HL-60/S4 (cell line): ENCODE measurements around the gene FSHR.

Source experiments
- in situ Hi-C: fragments of 300-500 bp; cut with MboI; formaldehyde crosslinking; loops from 2 replicates; pipeline ENCODE4 v1.14.3; 2022; ENCODE audit warnings: low sequenced_read_pairs

FSHR gene

DNA sequence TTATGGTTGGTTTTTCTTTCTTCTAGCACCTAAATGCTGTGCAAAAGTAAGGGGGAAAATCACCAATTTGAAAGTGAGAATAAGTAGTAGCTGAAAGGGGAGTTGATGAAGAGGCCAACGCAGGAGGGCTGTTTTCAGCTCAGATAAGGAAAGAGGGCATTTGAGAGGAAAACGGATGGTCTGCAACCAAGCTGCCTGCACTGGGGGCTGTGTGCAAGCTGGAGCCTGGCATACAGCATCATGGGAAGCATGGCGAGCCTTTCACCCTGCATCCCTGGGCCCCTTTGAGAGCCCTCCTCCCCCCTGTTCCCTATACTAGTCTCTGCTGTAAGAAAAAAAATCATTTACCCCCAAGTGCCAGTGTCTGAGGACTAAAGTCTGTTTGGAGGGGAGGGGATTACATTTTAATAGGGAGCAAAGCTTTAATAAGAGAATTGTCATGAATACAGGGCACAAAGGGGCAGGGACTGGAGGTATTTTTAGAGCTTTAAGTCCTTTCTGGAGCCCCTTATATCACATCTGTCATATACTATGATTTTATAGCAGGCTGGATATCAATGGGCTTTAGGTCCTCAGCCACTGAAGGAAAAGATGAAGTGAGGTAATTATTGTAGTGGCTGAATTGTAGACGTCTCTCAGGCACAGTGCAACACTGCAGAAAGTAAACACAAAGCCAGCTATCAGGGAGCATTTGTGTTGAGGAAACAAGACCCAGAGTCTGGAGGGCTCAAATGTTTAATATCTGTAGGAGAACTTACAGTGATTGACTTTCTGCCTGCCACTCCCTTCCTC lies 120.7 kb downstream of the FSHR start:
- in situ Hi-C loops = no loop called here

DNA sequence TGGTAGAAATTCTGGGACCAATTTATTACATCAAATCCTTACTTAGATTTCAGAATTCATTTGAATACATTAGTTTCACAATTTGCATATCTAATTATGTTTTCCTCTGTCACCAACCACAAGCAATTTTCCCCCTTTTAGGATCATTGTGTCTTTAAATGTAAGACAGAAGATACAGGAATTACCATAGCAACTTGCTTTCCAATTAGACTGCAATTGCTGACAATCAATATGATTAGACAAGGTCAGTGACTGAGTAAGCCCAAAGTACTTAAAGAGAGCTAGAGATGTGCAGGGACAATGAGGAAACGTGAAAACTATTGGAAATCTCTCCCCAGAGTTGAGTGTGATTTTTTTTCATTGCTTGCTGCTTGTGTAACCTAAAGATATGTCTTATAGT lies 121.4 kb downstream of the FSHR start:
- in situ Hi-C loops = no loop called here

DNA sequence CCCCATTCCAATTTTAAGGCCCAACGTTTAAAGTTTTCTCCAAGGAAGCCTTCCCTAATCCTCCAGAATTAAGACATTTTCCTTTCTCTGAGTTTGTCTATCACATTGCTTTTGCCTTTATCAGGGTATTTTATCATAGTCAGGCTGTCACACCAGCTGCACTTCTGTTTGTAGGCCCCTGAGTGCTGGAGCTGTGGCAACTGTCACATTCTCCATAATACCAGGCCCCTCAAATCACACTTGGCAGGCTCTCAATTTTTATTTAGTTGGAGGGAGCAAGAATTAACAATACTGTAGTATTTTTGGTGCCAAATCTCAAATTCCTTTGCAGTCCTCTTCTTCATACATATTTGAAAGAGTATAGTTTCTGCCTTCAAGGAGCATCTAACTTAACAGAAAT lies 122.2 kb downstream of the FSHR start:
- in situ Hi-C loops = no loop called here

DNA sequence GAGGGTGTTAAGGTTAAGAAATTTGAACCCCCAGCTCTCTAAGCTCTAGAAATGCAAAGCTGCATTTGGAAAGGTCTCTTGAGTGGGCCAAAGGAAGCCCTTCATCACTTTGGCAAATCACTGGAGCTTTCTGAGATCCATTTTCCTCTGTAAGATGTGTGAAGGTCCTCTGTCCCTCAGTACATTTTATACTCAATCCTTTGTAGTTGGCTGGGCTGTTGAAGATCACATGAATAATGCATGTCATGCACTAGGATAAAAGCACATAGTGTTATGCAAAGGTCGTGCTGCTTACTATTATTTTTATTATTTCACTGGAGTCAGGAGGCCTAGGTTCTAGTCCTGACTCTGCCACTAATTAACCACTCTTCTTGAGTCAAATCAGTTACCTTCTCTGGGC lies 124.9 kb downstream of the FSHR start:
- in situ Hi-C loops = no loop called here

DNA sequence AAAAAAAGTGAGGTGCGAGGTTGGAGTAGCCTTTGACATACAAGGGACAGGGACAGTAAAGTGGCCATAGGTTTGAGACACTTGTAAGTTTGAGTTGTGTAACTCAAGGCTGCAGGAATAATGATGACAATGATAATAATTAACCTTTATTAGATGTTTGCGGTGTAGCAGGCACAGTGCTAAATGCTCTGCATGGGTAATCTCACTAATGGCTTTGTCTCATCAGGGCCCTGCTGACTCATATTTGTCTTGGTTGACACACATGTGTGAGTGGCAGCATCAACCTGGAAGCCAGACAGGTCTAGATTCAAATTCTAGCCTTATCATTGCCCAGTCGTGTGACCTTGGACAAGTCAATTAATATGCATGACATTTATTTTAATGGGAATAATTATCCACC lies 126.2 kb downstream of the FSHR start:
- in situ Hi-C loops = no loop called here

DNA sequence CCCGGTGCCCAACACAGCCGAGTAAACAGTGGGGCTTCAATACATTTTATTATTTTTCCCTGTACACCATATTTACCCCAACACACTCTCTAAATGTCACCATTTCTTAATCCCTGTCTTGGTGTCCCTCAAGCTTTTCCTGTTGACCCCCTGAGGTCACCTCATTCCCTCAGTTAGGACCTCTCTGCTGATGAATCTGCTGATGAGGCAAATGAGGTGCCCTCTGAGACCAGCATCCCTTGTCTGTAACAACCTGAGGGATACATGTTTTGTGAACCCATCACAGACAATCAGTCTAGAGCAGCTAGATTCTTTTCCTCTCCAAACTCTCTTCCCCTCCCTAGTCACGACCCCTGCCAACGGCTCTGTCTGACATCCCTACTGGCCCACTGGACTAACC lies 127.6 kb downstream of the FSHR start:
- in situ Hi-C loops = no loop called here

DNA sequence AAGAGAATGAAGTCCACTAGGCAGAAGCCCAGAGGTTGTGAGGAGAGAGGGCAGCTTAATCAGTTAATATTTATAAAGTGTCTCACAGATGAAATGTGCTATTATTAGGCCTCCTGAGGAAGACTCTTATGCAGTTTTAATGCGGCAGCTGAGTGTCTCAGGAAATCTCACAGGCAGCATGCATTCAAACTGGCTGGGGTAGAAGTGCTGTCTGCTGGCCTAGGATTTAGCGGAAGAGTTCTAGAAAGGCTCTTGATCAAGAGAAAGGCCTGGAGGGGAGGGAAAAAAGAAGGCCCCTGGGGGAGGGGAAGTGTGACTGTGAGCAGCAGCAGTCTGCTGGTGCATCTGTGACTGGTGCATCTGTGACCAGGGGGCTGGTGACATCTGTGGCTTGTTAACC lies 133.0 kb downstream of the FSHR start:
- in situ Hi-C loops = no loop called here

DNA sequence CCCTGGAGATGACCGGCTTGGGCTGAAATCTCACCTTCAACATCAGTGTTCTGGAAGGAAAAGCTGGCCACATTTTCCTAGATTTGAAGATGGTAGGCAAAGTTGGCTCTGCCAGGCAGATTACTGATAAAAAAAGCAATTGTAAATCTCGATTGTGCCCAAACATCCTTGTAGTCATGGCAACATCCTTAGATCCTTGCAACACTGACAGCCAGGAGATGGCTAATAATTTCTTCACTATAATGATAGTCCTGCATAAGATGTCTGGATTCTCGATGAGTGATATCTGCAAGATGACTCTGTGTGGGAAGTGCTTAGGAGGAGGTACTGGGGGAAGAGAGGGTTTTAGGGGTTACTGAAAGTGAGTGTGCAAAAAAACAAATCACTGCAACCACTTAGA lies 149.1 kb downstream of the FSHR start:
- in situ Hi-C loops = no loop called here

DNA sequence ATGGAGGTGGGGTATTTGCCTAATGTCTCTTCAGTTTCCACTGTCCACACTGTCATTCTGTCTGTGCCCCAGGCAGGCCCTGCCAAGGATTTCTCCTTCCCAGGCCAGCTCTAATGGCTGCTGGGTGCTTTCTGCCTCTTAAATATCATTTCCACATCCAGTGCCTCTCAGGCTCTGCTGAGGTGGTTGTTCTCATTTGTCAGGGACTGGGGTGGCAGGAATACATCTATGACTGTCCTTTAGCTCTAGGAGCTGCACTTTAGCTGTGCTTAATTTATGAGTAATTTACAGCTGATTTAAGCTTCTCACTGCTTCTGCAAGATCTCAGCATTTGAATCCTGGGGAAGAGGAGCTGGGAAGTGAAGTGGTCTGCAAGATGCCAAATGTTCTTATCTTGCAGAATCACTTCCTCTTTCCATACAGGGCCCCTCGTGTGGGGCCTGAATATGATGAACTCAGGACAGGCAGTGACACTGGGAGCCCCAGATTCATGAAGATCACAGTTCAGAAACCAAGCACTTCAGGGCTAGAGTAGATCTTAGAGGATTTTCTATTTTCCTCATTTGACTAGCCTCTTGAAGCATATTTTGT lies 150.2 kb downstream of the FSHR start:
- in situ Hi-C loops = no loop called here

DNA sequence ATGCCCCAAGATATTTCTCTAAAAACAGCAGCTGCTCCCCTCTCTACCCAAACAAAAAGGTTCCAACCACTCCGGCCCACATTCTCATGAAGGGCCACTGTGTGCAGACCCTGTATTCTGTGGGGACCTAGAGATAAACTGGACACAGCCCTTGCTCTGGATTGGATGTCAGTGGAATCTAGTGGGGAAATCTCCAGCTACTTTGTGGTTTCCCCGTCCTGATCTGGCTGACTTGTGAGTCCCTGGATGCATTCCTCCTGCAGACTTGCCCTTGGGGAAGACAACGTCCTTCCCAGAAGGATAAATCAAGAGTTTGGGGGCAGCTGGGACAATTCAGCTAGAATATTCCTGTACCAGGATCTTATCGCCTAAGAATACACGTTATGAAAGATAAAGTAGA lies 151.1 kb downstream of the FSHR start:
- in situ Hi-C loops = no loop called here

DNA sequence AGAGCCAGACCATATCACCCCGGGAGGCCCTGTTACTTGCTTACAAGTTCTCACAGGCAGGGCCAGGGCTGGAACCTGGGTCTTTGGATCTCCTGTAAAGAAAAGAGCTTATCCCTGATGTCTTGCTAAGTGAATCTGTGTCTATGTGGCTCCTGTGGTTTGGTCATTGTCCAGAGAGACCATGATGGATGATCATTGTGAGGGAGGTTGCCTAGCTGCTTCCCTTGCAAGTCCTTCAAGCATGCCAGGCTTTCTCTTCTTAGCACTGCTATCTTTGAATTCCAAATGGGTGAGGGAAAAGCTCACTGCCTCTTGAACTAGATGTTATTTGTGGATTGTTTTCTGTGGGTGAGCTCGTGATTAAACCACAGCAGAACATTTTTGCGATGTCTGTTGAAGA lies 151.6 kb downstream of the FSHR start:
- in situ Hi-C loops = no loop called here

DNA sequence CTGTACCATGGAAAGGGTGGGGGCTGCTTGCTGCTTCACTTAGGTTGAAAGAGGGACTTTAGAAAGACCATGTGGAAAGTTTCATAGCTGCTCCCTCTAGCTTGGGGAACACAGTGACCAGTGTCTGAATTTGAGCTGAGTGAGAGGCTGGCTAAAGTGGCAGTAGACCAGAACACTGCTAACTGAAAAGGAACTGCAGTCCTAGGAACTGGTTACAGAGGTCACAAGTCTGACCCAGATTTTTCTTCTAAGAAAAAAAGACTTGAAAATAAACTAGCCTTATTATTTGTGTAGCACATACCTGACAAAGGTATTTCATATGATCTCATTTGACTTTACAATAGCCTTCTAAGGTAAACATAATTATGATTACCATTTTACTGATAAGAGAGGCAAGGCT lies 153.6 kb downstream of the FSHR start:
- in situ Hi-C loops = no loop called here

DNA sequence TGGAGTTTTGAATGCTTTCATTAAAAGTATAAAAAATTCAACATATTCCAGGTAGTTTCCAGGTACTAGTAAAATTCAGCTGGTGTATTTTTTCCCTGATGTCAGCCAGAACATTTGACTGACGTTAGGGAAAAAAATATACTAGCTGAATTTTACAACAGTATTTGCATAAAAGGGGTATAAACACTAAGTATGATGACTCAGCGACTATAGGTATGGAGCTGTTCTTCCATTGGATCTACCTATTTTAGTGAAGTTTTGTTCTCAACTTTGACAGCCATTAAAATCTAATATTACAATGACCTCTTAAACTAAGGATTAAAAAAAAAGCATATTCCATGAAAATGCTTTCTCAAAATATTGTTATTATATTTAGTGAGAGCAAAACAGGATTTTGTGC lies 155.9 kb downstream of the FSHR start:
- in situ Hi-C loops = no loop called here

DNA sequence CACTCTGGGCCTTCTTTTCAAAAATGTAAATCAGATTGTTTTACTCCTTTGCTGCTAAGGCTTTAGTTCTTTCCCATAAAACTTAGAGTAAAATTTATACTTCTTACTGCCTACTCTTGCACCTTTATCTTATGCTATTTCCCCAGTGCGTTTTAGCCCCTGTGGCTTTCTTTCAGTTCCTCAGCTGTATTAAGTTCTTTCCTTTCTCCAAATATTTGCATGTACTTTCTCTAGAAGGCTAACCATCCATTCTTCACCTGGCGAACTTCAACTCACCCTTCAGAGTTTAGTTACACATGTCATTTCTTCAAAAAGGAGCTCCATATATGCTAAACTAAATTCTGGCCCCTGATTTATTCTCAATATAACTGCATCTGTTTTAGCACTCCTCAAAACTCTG lies 160.7 kb downstream of the FSHR start:
- in situ Hi-C loops = no loop called here

DNA sequence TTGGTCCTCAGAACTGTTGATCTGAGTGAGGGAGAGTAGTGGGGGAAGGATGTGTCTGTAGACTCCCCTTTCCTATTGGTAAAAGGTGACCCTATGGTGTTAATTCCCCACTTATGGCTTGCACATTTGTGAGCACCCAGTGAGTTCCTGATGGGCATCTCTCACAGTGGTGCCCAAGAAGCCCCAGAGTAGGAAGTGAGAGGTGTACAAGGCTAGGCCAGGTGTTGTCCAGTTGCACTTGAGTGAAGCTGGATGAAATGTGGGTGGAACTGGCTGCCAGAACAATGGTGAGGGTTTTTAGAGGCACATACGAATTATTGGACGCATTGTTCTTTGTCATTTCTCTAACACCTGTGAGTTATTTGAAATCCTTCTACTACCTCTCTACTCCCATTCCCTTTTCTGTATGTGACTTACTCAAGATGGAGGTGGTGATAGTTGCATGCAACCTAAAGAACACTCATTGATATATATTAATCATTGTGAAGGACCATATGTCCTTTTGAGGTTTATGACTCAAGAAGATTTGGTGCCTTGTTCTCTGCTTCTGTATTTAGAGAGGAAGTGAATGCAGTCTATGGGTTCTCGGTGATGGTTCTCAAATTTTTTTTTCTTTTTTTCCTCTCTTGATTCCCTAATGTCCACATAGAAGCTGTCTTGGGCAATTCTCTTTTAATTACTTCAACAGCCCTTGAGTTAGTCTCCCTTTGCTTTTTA lies 162.7 kb downstream of the FSHR start:
- in situ Hi-C loops = no loop called here

DNA sequence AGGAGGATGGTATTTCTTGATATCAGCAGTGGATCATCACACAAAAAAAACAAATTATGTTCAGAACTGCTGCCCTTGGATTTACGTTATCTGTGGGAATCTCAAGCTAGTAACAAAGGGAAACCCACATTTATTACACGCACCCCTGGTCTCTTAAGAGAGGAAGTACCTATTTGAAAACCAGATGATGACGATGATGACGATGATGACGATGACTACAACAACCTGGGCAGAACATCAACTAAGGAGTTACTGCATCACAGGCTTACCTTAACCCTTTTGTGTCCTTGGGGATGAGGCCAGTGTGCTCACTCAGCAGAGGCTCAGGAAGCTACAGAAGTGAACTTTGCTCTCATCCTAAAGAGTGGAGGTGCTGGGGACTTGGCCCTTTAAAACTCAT lies 169.4 kb downstream of the FSHR start:
- in situ Hi-C loops = no loop called here

DNA sequence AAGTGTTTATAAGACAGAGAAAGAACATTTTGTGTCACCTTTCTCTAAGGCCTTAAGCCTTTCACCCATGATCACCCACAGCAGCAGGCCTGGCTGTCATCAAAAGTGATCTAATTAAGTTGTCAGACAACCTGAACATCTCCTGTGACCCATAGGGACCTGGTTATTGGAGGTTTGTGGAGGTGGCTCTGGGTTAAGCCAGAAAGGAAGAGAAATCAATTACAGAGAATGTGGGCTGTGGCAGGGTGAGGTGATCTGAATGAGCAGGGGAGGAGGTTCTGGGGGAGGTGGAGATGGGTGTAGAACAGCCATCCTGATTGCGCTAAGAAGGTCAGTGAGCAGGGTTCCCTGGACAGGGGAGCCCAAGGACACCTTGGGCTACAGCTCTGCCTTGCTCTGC lies 170.8 kb downstream of the FSHR start:
- in situ Hi-C loops = no loop called here

DNA sequence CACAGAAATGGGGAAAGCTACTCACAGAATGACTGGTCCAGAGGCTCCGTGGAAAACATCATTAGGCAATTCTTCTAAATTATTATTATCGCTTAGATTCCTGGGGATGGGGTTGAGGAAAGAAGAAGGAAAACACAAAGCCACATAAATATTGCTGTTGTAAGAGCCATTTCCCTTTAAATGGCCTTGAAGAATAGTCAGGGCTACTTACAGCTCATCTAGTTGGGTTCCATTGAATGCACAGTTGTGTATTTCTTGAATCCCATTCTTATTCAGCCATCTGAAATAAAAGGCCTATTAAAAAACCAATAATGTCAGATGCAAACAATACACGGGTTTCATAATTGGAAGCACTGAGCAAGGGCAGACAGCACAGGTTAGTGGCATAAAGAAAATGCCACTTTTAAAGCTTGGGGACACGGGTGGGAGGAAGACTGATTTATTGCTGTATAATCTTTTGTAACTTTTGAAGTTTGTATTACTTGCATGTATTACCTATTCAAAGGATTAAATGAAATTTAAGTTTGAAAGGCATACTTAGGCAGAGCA lies 171.4 kb downstream of the FSHR start:
- in situ Hi-C loops = no loop called here

DNA sequence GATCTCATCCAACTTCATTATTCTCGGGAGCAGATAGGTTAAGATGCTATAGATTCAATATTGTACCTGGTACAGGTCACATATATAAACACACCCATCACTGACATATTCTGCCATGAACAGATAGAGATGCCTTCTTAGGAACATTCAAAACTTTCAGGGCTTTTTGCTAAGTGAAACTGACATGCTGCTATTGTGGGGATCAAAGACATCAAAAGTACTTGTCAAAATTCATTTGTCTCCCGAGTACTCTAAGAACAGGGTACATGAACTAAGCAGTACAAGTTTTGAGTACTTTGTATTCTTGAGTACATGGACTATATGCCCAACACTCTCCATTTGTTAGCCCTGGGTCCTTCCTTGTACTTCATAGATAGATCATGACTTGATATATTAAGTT lies 173.5 kb downstream of the FSHR start:
- in situ Hi-C loops = no loop called here

DNA sequence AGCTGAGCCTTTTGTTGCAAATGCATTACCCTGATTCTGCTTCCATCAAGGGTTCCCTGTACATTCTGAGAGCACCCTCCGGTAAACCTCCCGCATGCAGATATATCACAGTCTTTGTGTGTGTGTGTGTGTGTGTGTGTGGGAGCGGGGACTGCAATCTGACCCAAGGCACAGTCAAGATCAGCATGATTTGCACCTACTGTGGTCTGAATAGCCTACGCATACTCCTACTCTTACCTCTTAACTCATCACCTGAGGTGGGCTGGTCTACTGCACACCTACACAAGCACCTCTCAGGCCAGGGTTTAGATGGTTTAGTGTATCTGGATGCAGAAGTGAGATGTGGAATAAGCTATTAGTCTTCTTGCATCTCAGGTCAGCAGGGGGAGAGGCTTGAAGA lies 174.6 kb downstream of the FSHR start:
- in situ Hi-C loops = no loop called here

DNA sequence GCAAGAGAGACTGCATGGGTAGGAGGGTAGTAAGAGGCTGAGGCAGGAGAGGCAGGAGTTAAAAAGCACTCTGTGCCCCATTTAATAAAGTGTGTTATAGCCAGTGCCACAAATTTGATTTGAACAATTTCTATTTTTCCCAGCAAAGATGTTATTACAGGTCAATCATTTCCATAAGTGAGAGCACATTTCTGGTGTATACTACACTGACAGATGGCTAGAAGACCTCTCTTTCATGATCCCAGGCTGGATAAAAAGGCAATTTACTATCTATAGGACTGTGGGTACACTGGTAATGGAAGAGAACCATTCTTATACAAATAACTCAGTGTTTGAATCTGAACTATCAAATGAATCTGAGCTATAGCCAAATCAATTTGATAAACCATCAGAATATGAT lies 176.2 kb downstream of the FSHR start:
- in situ Hi-C loops = no loop called here

DNA sequence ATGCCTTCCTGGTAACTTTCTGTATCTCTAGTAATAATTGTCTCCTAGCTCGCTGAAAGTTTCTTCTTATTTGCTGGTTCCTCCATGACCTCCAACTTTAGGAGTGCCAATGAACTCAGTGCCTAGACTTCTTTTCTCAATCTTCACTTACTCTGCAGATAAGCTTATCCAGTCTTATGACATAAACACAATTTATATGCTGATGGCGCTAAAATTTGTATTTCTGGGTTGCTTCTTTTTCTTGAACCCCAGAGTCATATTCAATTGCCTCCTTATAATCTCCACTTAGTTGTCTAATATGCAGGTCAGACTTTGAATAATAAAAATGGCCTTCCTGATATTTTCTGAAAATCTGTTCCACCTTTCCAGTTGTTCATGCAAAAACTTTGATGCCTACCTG lies 182.5 kb downstream of the FSHR start:
- in situ Hi-C loops = no loop called here
